K562 (cell line): ENCODE measurements around the gene HMGA1. TPM values are rescaled to one million over a fixed set of nuclear protein-coding genes. Genes with fewer than 3 reads are reported as not detected.

ENCODE experiments used
- ARID3B ChIP-seq: fragments of 250-450 bp; sonication (Bioruptor Pico); IDR thresholded peaks from 2 replicates; pipeline ENCODE4 v1.4.0; 2020; ENCODE audit warnings: borderline replicate concordance
- BRF1 ChIP-seq: IDR thresholded peaks from 3 replicates; pipeline ENCODE4 v1.6.1; 2011; ENCODE audit warnings: borderline replicate concordance, mild to moderate bottlenecking; ENCODE audit not compliant: insufficient read length; ENCODE audit errors: extremely low read depth
- CC2D1A ChIP-seq: fragments of 450-650 bp; IDR thresholded peaks from 2 replicates; pipeline ENCODE4 v1.6.1; 2017; ENCODE audit warnings: mild to moderate bottlenecking
- COPS2 ChIP-seq: fragments of 450-650 bp; conservative IDR thresholded peaks from 2 replicates; pipeline ENCODE4 v1.6.1; 2016; ENCODE audit warnings: mild to moderate bottlenecking, moderate library complexity
- E4F1 ChIP-seq: fragments of 250-450 bp; sonication (Bioruptor Pico); IDR thresholded peaks from 2 replicates; pipeline ENCODE4 v1.5.0; 2021; ENCODE audit warnings: mild to moderate bottlenecking, borderline replicate concordance
- ELF2 ChIP-seq: fragments of 250-450 bp; sonication (Bioruptor Pico); IDR thresholded peaks from 2 replicates; pipeline ENCODE4 v1.5.0; 2021; ENCODE audit warnings: mild to moderate bottlenecking
- FOXJ3 ChIP-seq: sonication (generic); formaldehyde crosslinking; IDR thresholded peaks from 2 replicates; pipeline ENCODE4 v1.4.0; 2020; ENCODE audit warnings: mild to moderate bottlenecking, missing genetic modification reagents
- FOXK1 ChIP-seq: sonication (generic); formaldehyde crosslinking; IDR thresholded peaks from 2 replicates; pipeline ENCODE4 v1.8.0; 2022; ENCODE audit warnings: missing genetic modification reagents, mild to moderate bottlenecking, borderline replicate concordance
- GATA2 ChIP-seq: sonication (generic); formaldehyde crosslinking; IDR thresholded peaks from 2 replicates; pipeline ENCODE4 v1.4.0; 2020; ENCODE audit warnings: mild to moderate bottlenecking, missing genetic modification reagents
- HMGN3 ChIP-seq: IDR thresholded peaks from 2 replicates; pipeline ENCODE4 v1.6.1; 2011; ENCODE audit warnings: borderline replicate concordance, low read depth, mild to moderate bottlenecking, mixed read lengths, low read length; ENCODE audit not compliant: insufficient read length; ENCODE audit errors: extremely low read depth
- IRF9 ChIP-seq: fragments of 450-650 bp; IDR thresholded peaks from 2 replicates; pipeline ENCODE4 v1.6.1; 2016; ENCODE audit warnings: missing biosample characterization, missing genetic modification characterization
- KLF1 ChIP-seq: fragments of 450-650 bp; IDR thresholded peaks from 2 replicates; pipeline ENCODE4 v1.6.1; 2016; ENCODE audit warnings: missing genetic modification characterization, missing compliant biosample characterization
- PCBP1 ChIP-seq: fragments of 200-400 bp; formaldehyde crosslinking; IDR thresholded peaks from 2 replicates; pipeline ENCODE4 v1.6.1; 2018; ENCODE audit warnings: mild to moderate bottlenecking, low read depth, low read length; ENCODE audit not compliant: poor library complexity, severe bottlenecking
- PKNOX1 ChIP-seq: fragments of 450-650 bp; IDR thresholded peaks from 2 replicates; pipeline ENCODE4 v1.6.1; 2016
- PURB ChIP-seq: sonication (generic); formaldehyde crosslinking; IDR thresholded peaks from 2 replicates; pipeline ENCODE4 v1.9.0; 2021; ENCODE audit warnings: low read depth, mild to moderate bottlenecking, missing genetic modification reagents
- SFPQ ChIP-seq: fragments of 200-400 bp; formaldehyde crosslinking; IDR thresholded peaks from 2 replicates; pipeline ENCODE4 v1.6.1; 2017; ENCODE audit warnings: mild to moderate bottlenecking, low read depth, low read length, moderate library complexity
- SMAD4 ChIP-seq: fragments of 250-450 bp; sonication (Bioruptor Pico); conservative IDR thresholded peaks from 2 replicates; pipeline ENCODE4 v1.8.0; 2021; ENCODE audit warnings: inconsistent platforms, mild to moderate bottlenecking, moderate library complexity
- XRCC3 ChIP-seq: fragments of 450-650 bp; IDR thresholded peaks from 2 replicates; pipeline ENCODE4 v1.6.1; 2017; ENCODE audit warnings: mild to moderate bottlenecking, moderate library complexity
- ZNF586 ChIP-seq: fragments of 450-650 bp; formaldehyde crosslinking; conservative IDR thresholded peaks from 2 replicates; pipeline ENCODE4 v1.4.0; 2020; ENCODE audit warnings: mild to moderate bottlenecking, moderate library complexity
- polyA plus RNA-seq, 8 experiments: library from polyadenylated mRNA; depleted of rRNA in 4 of 8; stranded (reverse) in 5 of 8; unstranded in 3 of 8; fragments of >200 nt; fragmentation: Nextera tagmentation in 2 of 8; fragmentation: Illumina TruSeq in 1 of 8; extraction: Ambion mirVana in 2 of 8; extraction: Trizol in 1 of 8; gene quantifications; 2 replicates each; pipeline versions ENCODE4 v1.2.1 to v1.2.3, GENCODE V29; 2011 to 2014; ENCODE audit warnings: inconsistent platforms in 1 of 8, missing spikeins in 1 of 8
- total RNA-seq, 7 experiments: library from RNA; depleted of rRNA in 6 of 7; stranded (reverse); fragments of >200 nt in 6 of 7; fragmentation: Illumina TruSeq in 2 of 7; extraction: Trizol in 2 of 7; gene quantifications; 2 replicates each; pipeline versions ENCODE4 v1.2.1 to v1.2.3, GENCODE V29; 2011 to 2021; ENCODE audit warnings: low replicate concordance in 1 of 7

The HMGA1 gene
- total and polyA plus RNA-seq, 9 of the 15 experiments (the other 6 are each of a cell fraction or from before 2014, with no cell fraction given): 27.8 to 1,947 (median 594) TPM

- TF ChIP-seq ZNF586 (CRISPR knock-in tag): no peak
- no peak for TF ChIP-seq PKNOX1
- no peak for TF ChIP-seq E4F1 (CRISPR knock-in tag)
- TF ChIP-seq FOXK1: 0 out of 2 replicates have a peak, but pooled peaks have one; percentile 4
- 0 out of 2 replicates have a peak, but pooled peaks have one; percentile 35 for TF ChIP-seq IRF9 (tag)
- no peak for TF ChIP-seq SFPQ
- TF ChIP-seq HMGN3: peak; percentile 46
- TF ChIP-seq FOXJ3 (CRISPR knock-in tag): no peak
- no peak for TF ChIP-seq PCBP1
- peak; percentile 57; the same call in 1 of the 2 replicates for TF ChIP-seq ELF2 (CRISPR knock-in tag)
- no peak for TF ChIP-seq GATA2 (CRISPR knock-in tag)
- TF ChIP-seq ARID3B (CRISPR knock-in tag): no peak
- no peak for TF ChIP-seq KLF1 (tag)
- 0 out of 2 replicates have a peak, but pooled peaks have one; percentile 14 for TF ChIP-seq CC2D1A
- TF ChIP-seq SMAD4 (CRISPR knock-in tag): no peak
- no peak for TF ChIP-seq PURB
- TF ChIP-seq XRCC3: no peak
- TF ChIP-seq COPS2: no peak
- TF ChIP-seq BRF1: no peak
Measured at GRCh38 chr6:34246563-34247391, 10.1 kb downstream of the HMGA1 start (continued).
